OCI-LY1 (cell line): ENCODE results near the gene IRS2.

Experiments
- H2AFZ ChIP-seq: fragments of 200-600 bp; sonication (generic), shearing (Covaris generic); 2 replicates; pipeline ENCODE4 v1.6.0; 2014; ENCODE audit warnings: antibody characterized with exemption, mild to moderate bottlenecking, low read length
- H3F3A ChIP-seq: fragments of 200-600 bp; sonication (generic), shearing (Covaris generic); 2 replicates; pipeline ENCODE4 v1.6.0; 2014; ENCODE audit warnings: mild to moderate bottlenecking, antibody characterized with exemption, low read length, moderate library complexity; ENCODE audit not compliant: insufficient read depth
- H3K27ac ChIP-seq: fragments of 200-600 bp; sonication (generic); 2 replicates; pipeline ENCODE4 v1.5.1; 2014; ENCODE audit warnings: low read length, mixed run types, mild to moderate bottlenecking, low read depth; ENCODE audit not compliant: poor library complexity, severe bottlenecking
- H3K27me3 ChIP-seq: fragments of 200-600 bp; sonication (generic); 2 replicates; pipeline ENCODE4 v1.6.0; 2014; ENCODE audit warnings: antibody characterized with exemption, mild to moderate bottlenecking, low read length, moderate library complexity; ENCODE audit not compliant: insufficient read depth
- H3K36me3 ChIP-seq: fragments of 200-600 bp; sonication (generic); 2 replicates; pipeline ENCODE4 v1.6.1; 2014; ENCODE audit warnings: mild to moderate bottlenecking, antibody characterized with exemption, low read length, moderate library complexity, mixed read lengths; ENCODE audit not compliant: insufficient read depth
- H3K4me1 ChIP-seq: fragments of 200-600 bp; sonication (generic); 2 replicates; pipeline ENCODE4 v1.5.1; 2014; ENCODE audit warnings: mild to moderate bottlenecking, low read length, moderate library complexity; ENCODE audit not compliant: insufficient read depth, severe bottlenecking
- H3K4me2 ChIP-seq: fragments of 200-600 bp; sonication (generic), shearing (Covaris generic); 2 replicates; pipeline ENCODE4 v1.6.1; 2014; ENCODE audit warnings: low read length
- H3K4me3 ChIP-seq: fragments of 200-600 bp; sonication (generic); 2 replicates; pipeline ENCODE4 v1.5.1; 2014; ENCODE audit warnings: low read length, low read depth, mild to moderate bottlenecking, mixed read lengths; ENCODE audit not compliant: poor library complexity, severe bottlenecking
- H3K79me2 ChIP-seq: fragments of 200-600 bp; shearing (Covaris generic); 2 replicates; pipeline ENCODE4 v1.6.1; 2016; ENCODE audit warnings: mixed run types, low read length, mixed read lengths; ENCODE audit not compliant: insufficient read depth
- H3K9ac ChIP-seq: fragments of 200-600 bp; sonication (generic), shearing (Covaris generic); 2 replicates; pipeline ENCODE4 v1.6.1; 2014; ENCODE audit warnings: mild to moderate bottlenecking, low read length, mixed read lengths
- H3K9me2 ChIP-seq: fragments of 200-600 bp; sonication (generic), shearing (Covaris generic); 2 replicates; pipeline ENCODE4 v1.6.1; 2014; ENCODE audit warnings: low read depth, mild to moderate bottlenecking, low read length, mixed read lengths
- H3K9me3 ChIP-seq: fragments of 200-600 bp; shearing (Covaris generic); 2 replicates; pipeline ENCODE4 v1.6.1; 2014; ENCODE audit warnings: low read length, mixed read lengths
- H4K20me1 ChIP-seq: fragments of 200-600 bp; sonication (generic), shearing (Covaris generic); 2 replicates; pipeline ENCODE4 v1.6.0; 2016; ENCODE audit warnings: mild to moderate bottlenecking, low read length; ENCODE audit not compliant: insufficient read depth
- CTCF ChIP-seq: fragments of 200-600 bp; sonication (generic), shearing (Covaris generic); IDR thresholded peaks from 2 replicates; pipeline ENCODE4 v1.5.1; 2017; ENCODE audit warnings: mild to moderate bottlenecking, antibody characterized with exemption, low read length, moderate library complexity, mixed read lengths
- EZH2 ChIP-seq: fragments of 200-600 bp; sonication (generic), shearing (Covaris generic); IDR thresholded peaks from 2 replicates; pipeline ENCODE4 v1.8.0; 2017; ENCODE audit warnings: borderline replicate concordance, mixed run types, mild to moderate bottlenecking, antibody characterized with exemption, low read length, moderate library complexity, mixed read lengths

IRS2 gene

GRCh38 chr13:109728061-109728460 is 58.3 kb downstream of the IRS2 start:
- no peaks in the 10 kb centered on the region for H3K9me2 ChIP-seq
- no peak overlapping the region for H3K4me2 ChIP-seq
- no peak overlapping the region for H3K27ac ChIP-seq
- no peaks in the 10 kb centered on the region for H4K20me1 ChIP-seq
- no peaks in the 10 kb centered on the region for H3F3A ChIP-seq
- H3K27me3 ChIP-seq, result peaks cover 8% of the 10 kb centered on the region; the same call in 1 of the 2 replicates
- no peaks in the 10 kb centered on the region for H3K79me2 ChIP-seq
- H3K4me1 ChIP-seq, result no peaks in the 10 kb centered on the region
- H3K4me3 ChIP-seq, result no peak overlapping the region
- no peak overlapping the region for H2AFZ ChIP-seq
- H3K9ac ChIP-seq, result no peak overlapping the region
- TF ChIP-seq EZH2 (no peak), CTCF (no peak)
- no peaks in the 10 kb centered on the region for H3K9me3 ChIP-seq
- H3K36me3 ChIP-seq, result no peaks in the 10 kb centered on the region

- Histone ChIP-seq H3K4me2 (no peak overlapping the region), H3K79me2 (no peaks in the 10 kb centered on the region), H3K27ac (no peak overlapping the region), H3K36me3 (no peaks in the 10 kb centered on the region), H3F3A (no peaks in the 10 kb centered on the region), H3K4me1 (no peaks in the 10 kb centered on the region), H2AFZ (no peak overlapping the region), H3K9me3 (no peaks in the 10 kb centered on the region), H3K4me3 (no peak overlapping the region), H3K27me3 (peaks cover 8% of the 10 kb centered on the region; the same call in 1 of the 2 replicates), H3K9me2 (no peaks in the 10 kb centered on the region), H4K20me1 (no peaks in the 10 kb centered on the region), H3K9ac (no peak overlapping the region)
- no peak for TF ChIP-seq EZH2
- TF ChIP-seq CTCF, result no peak
These were observed 59.1 kb downstream of the IRS2 start for GRCh38 chr13:109727251-109727650.

GRCh38 chr13:109725995-109726637 is 60.3 kb downstream of the IRS2 start:
- Histone ChIP-seq H3K4me3 (no peak overlapping the region), H3K27me3 (peaks cover 4% of the 10 kb centered on the region; the same call in 1 of the 2 replicates), H4K20me1 (no peaks in the 10 kb centered on the region), H3K9me2 (no peaks in the 10 kb centered on the region), H3F3A (no peaks in the 10 kb centered on the region), H2AFZ (no peak overlapping the region), H3K36me3 (no peaks in the 10 kb centered on the region), H3K4me1 (no peaks in the 10 kb centered on the region), H3K9ac (no peak overlapping the region), H3K4me2 (no peak overlapping the region), H3K79me2 (no peaks in the 10 kb centered on the region), H3K27ac (no peak overlapping the region), H3K9me3 (no peaks in the 10 kb centered on the region)
- TF ChIP-seq EZH2, result no peak
- no peak for TF ChIP-seq CTCF
